Endothelial cell of umbilical vein (primary cell): ENCODE results near the gene NCBP1. TPM values are rescaled to one million over a fixed set of nuclear protein-coding genes. Genes with fewer than 3 reads are reported as not detected.

Experiments used
- BruUV-seq: library from RNA; stranded (reverse); fragments of 400-500 nt; replicated peaks from 2 replicates; lab custom pipeline; 2021; lab: Mats Ljungman, UMichigan
- CTCF ChIA-PET: fragments of 300-600, 350-600 bp; sonication (Branson Sonifier 250); formaldehyde crosslinking; loops from one replicate; lab custom pipeline; 2021; ENCODE audit warnings: antibody characterized with exemption, inconsistent platforms; lab: Charles Lee
- POLR2A ChIA-PET: fragments of 300-600, 350-600 bp; sonication (Branson Sonifier 250); formaldehyde crosslinking; loops from one replicate; lab custom pipeline; 2021; ENCODE audit warnings: antibody characterized with exemption, inconsistent platforms; lab: Charles Lee
- DNase-seq: peaks from one replicate; pipeline ENCODE4 v3.0.0-alpha.2; 2011; ENCODE audit warnings: low read depth, low spot score
- FAIRE-seq: peaks from 2 replicates; lab custom pipeline; 2011; peaks lifted over from hg19 to GRCh38; lab: Jason Lieb, UNC
- H2AFZ ChIP-seq: 2 replicates; pipeline ENCODE4 v1.6.0; 2012; ENCODE audit warnings: low read depth, low read length, control low read depth, inconsistent platforms
- H3K27ac ChIP-seq: 2 replicates; pipeline ENCODE4 v1.5.1; 2011; ENCODE audit warnings: low read depth, mild to moderate bottlenecking, control low read depth, low read length, moderate library complexity; ENCODE audit not compliant: insufficient read depth
- H3K27me3 ChIP-seq, 2 experiments: 2 replicates each; pipeline versions ENCODE4 v1.6.0 to v1.6.1; 2011; ENCODE audit warnings: low read length in 2 of 2, mixed read lengths in 1 of 2; ENCODE audit not compliant: control insufficient read depth in 2 of 2, insufficient read depth in 2 of 2
- H3K36me3 ChIP-seq, 2 experiments: 2 replicates in 1 of 2; 3 replicates in 1 of 2; pipeline ENCODE4 v1.5.1; 2011; ENCODE audit warnings: low read length in 2 of 2, mild to moderate bottlenecking in 1 of 2, moderate library complexity in 1 of 2; ENCODE audit not compliant: control insufficient read depth in 2 of 2, insufficient read depth in 2 of 2; ENCODE audit errors: extremely low read depth in 1 of 2
- H3K4me1 ChIP-seq: 3 replicates; pipeline ENCODE4 v1.5.1; 2011; ENCODE audit warnings: mild to moderate bottlenecking, low read length; ENCODE audit not compliant: control insufficient read depth, insufficient read depth; ENCODE audit errors: extremely low read depth
- H3K4me2 ChIP-seq: 2 replicates; pipeline ENCODE4 v1.6.1; 2011; ENCODE audit warnings: low read length, control low read depth, mixed read lengths; ENCODE audit not compliant: insufficient read depth
- H3K4me3 ChIP-seq, 3 experiments: fragments of 200-600 bp in 1 of 3; sonication (generic), shearing (Covaris generic) in 1 of 3; replicated peaks in 1 of 3; 2 replicates each; pipeline ENCODE4 v1.5.1; 2011 to 2016; ENCODE audit warnings: control low read depth in 3 of 3, low read length in 3 of 3, mild to moderate bottlenecking in 2 of 3, inconsistent platforms in 1 of 3, low read depth in 1 of 3, moderate library complexity in 1 of 3; ENCODE audit not compliant: insufficient read depth in 1 of 3
- H3K79me2 ChIP-seq: 2 replicates; pipeline ENCODE4 v1.6.0; 2012; ENCODE audit warnings: low read length, inconsistent platforms; ENCODE audit not compliant: control insufficient read depth, insufficient read depth
- H3K9ac ChIP-seq: replicated peaks from 2 replicates; pipeline ENCODE3; 2011; ENCODE audit warnings: low read length, control low read depth; ENCODE audit not compliant: insufficient read depth; ENCODE audit errors: extremely low read depth
- H3K9me1 ChIP-seq: replicated peaks from 3 replicates; pipeline ENCODE4 v1.6.0; 2011; ENCODE audit warnings: mild to moderate bottlenecking, low read length; ENCODE audit not compliant: control insufficient read depth, insufficient read depth; ENCODE audit errors: extremely low read depth
- H3K9me3 ChIP-seq: replicated peaks from 2 replicates; pipeline ENCODE4 v1.5.1; 2012; ENCODE audit warnings: low read length, inconsistent platforms; ENCODE audit not compliant: control insufficient read depth, insufficient read depth
- H4K20me1 ChIP-seq: replicated peaks from 2 replicates; pipeline ENCODE3; 2011; ENCODE audit warnings: mild to moderate bottlenecking, low read length; ENCODE audit not compliant: control insufficient read depth, insufficient read depth; ENCODE audit errors: extremely low read depth
- EZH2 ChIP-seq: IDR thresholded peaks from 2 replicates; pipeline ENCODE4 v1.6.1; 2012; ENCODE audit warnings: borderline replicate concordance, low read depth, mild to moderate bottlenecking, moderate library complexity, low read length, inconsistent platforms; ENCODE audit not compliant: severe bottlenecking
- FOS ChIP-seq: IDR thresholded peaks from 2 replicates; pipeline ENCODE4 v1.6.1; 2011; ENCODE audit warnings: mild to moderate bottlenecking, low read length, moderate library complexity, borderline replicate concordance; ENCODE audit not compliant: insufficient read depth
- GATA2 ChIP-seq: IDR thresholded peaks from 2 replicates; pipeline ENCODE4 v1.7.0; 2011; ENCODE audit warnings: low read depth, mild to moderate bottlenecking, moderate library complexity, mixed read lengths, low read length; ENCODE audit not compliant: insufficient read length, insufficient read depth
- JUN ChIP-seq: IDR thresholded peaks from 2 replicates; pipeline ENCODE4 v1.6.1; 2011; ENCODE audit warnings: borderline replicate concordance, low read depth; ENCODE audit not compliant: insufficient read length, insufficient read depth
- MYC ChIP-seq: IDR thresholded peaks from one replicate; pipeline ENCODE4 v1.6.1; 2011; ENCODE audit warnings: mild to moderate bottlenecking, low read depth, low read length
- POLR2A ChIP-seq: IDR thresholded peaks from 2 replicates; pipeline ENCODE4 v1.6.1; 2012; ENCODE audit warnings: low read depth, mild to moderate bottlenecking, control low read depth, low read length
- POLR2AphosphoS5 ChIP-seq: IDR thresholded peaks from 2 replicates; pipeline ENCODE4 v1.6.1; 2012; ENCODE audit warnings: low read depth, mild to moderate bottlenecking, control low read depth, low read length, moderate library complexity; ENCODE audit not compliant: insufficient read depth
- dilution Hi-C: fragments of 300-500 bp; cut with MboI; formaldehyde crosslinking; loops from one replicate; pipeline ENCODE4 v1.15.0; 2019; ENCODE audit warnings: low sequenced_read_pairs; ENCODE audit not compliant: extremely low pct_ligation_motif_present
- intact Hi-C: fragments of 100-400 bp; cut with micrococcal nuclease; formaldehyde crosslinking; loops from one replicate; pipeline ENCODE4 v1.10.0; 2022
- polyA plus RNA-seq, 4 experiments: library from polyadenylated mRNA; depleted of rRNA in 3 of 4; stranded (reverse) in 3 of 4; unstranded in 1 of 4; fragments of >200 nt; gene quantifications; 2 replicates each; pipeline versions ENCODE4 v1.2.1 to v1.2.3, GENCODE V29; 2011 to 2012; ENCODE audit warnings: missing spikeins in 1 of 4
- total RNA-seq: library from RNA; stranded (reverse); gene quantifications from 2 replicates; pipeline ENCODE4 v1.2.3, GENCODE V29; 2021
- TF ChIP-seq, protein P1 (sequence below), 2 donors: IDR thresholded peaks; 1 replicate in 1 of 2; 2 replicates in 1 of 2; pipeline ENCODE4 v1.5.1; 2011; ENCODE audit warnings: low read length in 2 of 2, mild to moderate bottlenecking in 2 of 2, moderate library complexity in 2 of 2, control low read depth in 1 of 2, inconsistent platforms in 1 of 2, low read depth in 1 of 2; ENCODE audit not compliant: insufficient read depth in 1 of 2; ENCODE audit errors: extremely low read depth in 1 of 2
- TF ChIP-seq, protein P2 (sequence below): IDR thresholded peaks from 2 replicates; pipeline ENCODE4 v1.6.1; 2011; ENCODE audit not compliant: insufficient read depth, insufficient read length

The NCBP1 gene
- total and polyA plus RNA-seq, 2 donors (not counting 3 experiments of a cell fraction or from before 2014, with no cell fraction given): 10.9 to 45.3 TPM

- Histone ChIP-seq H3K27ac (no peak overlapping the region), H3K4me3 (no peak overlapping the region), H3K79me2 (no peaks in the 10 kb centered on the region), H3K27me3 (peaks cover 0 to 4% of the 10 kb centered on the region in 2 experiments), H3K4me2 (no peak overlapping the region), H3K4me1 (no peaks in the 10 kb centered on the region), H3K9ac (no peak overlapping the region), H3K9me3 (no peaks in the 10 kb centered on the region), H3K36me3 (peaks cover 0 to 8% of the 10 kb centered on the region in 2 experiments), H4K20me1 (no peaks in the 10 kb centered on the region), H2AFZ (no peak overlapping the region), H3K9me1 (no peaks in the 10 kb centered on the region)
- intact Hi-C loops: loop anchor here (1.0 to 5.0 kb wide), 7 partner anchors 17 to 741 kb away; no protein-coding TSS in a partner anchor
- CTCF ChIA-PET: interaction anchor here (0.6 to 15.7 kb wide), 63 partner anchors 9 to 807 kb away, joined by 3 to 775 read pairs (median 6); partner anchors contain the start of genes NCBP1, TDRD7, TMOD1 and TSTD2
- BruUV-seq: no TSS peak
- POLR2A ChIA-PET: no interaction called here
- FAIRE-seq (peak; percentile 93), DNase-seq (peak; percentile 82)
- dilution Hi-C loops: no loop called here
- TF ChIP-seq POLR2A: no peak
- TF ChIP-seq, protein P1, sequence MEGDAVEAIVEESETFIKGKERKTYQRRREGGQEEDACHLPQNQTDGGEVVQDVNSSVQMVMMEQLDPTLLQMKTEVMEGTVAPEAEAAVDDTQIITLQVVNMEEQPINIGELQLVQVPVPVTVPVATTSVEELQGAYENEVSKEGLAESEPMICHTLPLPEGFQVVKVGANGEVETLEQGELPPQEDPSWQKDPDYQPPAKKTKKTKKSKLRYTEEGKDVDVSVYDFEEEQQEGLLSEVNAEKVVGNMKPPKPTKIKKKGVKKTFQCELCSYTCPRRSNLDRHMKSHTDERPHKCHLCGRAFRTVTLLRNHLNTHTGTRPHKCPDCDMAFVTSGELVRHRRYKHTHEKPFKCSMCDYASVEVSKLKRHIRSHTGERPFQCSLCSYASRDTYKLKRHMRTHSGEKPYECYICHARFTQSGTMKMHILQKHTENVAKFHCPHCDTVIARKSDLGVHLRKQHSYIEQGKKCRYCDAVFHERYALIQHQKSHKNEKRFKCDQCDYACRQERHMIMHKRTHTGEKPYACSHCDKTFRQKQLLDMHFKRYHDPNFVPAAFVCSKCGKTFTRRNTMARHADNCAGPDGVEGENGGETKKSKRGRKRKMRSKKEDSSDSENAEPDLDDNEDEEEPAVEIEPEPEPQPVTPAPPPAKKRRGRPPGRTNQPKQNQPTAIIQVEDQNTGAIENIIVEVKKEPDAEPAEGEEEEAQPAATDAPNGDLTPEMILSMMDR (IDR thresholded peaks at IDR 0.05; ENCODE audit: extremely low read depth in 1 of 2, insufficient read depth in 1 of 2, low read depth in 1 of 2, low read length in 2 of 2): peak; percentile 90 to 91
These were observed 34.9 kb upstream of the NCBP1 start for GRCh38 chr9:97598461-97599288.

- POLR2A ChIA-PET: no interaction called here
- H3K79me2 ChIP-seq: no peaks in the 10 kb centered on the region
- H3K4me2 ChIP-seq: no peak overlapping the region
- H2AFZ ChIP-seq: no peak overlapping the region
- DNase-seq: no peak
- intact Hi-C loops: loop anchor here (2.0 to 5.0 kb wide), 3 partner anchors 35 to 742 kb away; no protein-coding TSS in a partner anchor
- H3K27me3 ChIP-seq: peaks cover 0 to 4% of the 10 kb centered on the region in 2 experiments
- no peak for FAIRE-seq
- H3K27ac ChIP-seq: no peak overlapping the region
- H3K4me1 ChIP-seq: no peaks in the 10 kb centered on the region
- no peaks in the 10 kb centered on the region for H3K9me3 ChIP-seq
- no peak overlapping the region for H3K4me3 ChIP-seq
- no peaks in the 10 kb centered on the region for H4K20me1 ChIP-seq
- TF ChIP-seq POLR2AphosphoS5: no peak
- TF ChIP-seq FOS: no peak
- no peak for TF ChIP-seq MYC
- TF ChIP-seq, protein P2, sequence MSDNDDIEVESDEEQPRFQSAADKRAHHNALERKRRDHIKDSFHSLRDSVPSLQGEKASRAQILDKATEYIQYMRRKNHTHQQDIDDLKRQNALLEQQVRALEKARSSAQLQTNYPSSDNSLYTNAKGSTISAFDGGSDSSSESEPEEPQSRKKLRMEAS: no peak
- TF ChIP-seq POLR2A: no peak
- no peak for TF ChIP-seq JUN
- no peak for TF ChIP-seq EZH2
- TF ChIP-seq, protein P1 (IDR thresholded peaks at IDR 0.05; ENCODE audit: extremely low read depth in 1 of 2, insufficient read depth in 1 of 2, low read depth in 1 of 2, low read length in 2 of 2): no peak
- TF ChIP-seq GATA2: no peak
- peaks cover 0 to 9% of the 10 kb centered on the region in 2 experiments for H3K36me3 ChIP-seq
- H3K9me1 ChIP-seq: no peaks in the 10 kb centered on the region
- CTCF ChIA-PET: interaction anchor here (0.6 to 15.7 kb wide), 55 partner anchors 10 to 745 kb away, joined by 3 to 775 read pairs (median 8); partner anchors contain the start of genes NCBP1, TDRD7, TMOD1 and TSTD2
- no TSS peak for BruUV-seq
- no peak overlapping the region for H3K9ac ChIP-seq
- dilution Hi-C loops: no loop called here
These were observed 34.2 kb upstream of the NCBP1 start for GRCh38 chr9:97599314-97599846.
